SKM-1 (cell line): Measurements from ENCODE around the gene OSBPL2.

Experiments used
- DNase-seq: peaks from one replicate; lab custom pipeline; 2025; ENCODE audit not compliant: unreplicated experiment; lab: John Stamatoyannopoulos, UW

The OSBPL2 gene

GRCh38 chr20:62309198-62309944 lies 71.0 kb downstream of the OSBPL2 start:
- no peak for DNase-seq

- DNase-seq = no peak
Observed at GRCh38 chr20:62309947-62310756, 71.8 kb downstream of the OSBPL2 start.

- DNase-seq = no peak
Observed at GRCh38 chr20:62310757-62311121, 72.4 kb downstream of the OSBPL2 start.

GRCh38 chr20:62311150-62311549 lies 72.8 kb downstream of the OSBPL2 start:
- DNase-seq = no peak

GRCh38 chr20:62311832-62312661 lies 73.7 kb downstream of the OSBPL2 start:
- DNase-seq = no peak

GRCh38 chr20:62312662-62312977 lies 74.3 kb downstream of the OSBPL2 start:
- no peak for DNase-seq

GRCh38 chr20:62313021-62313420 lies 74.7 kb downstream of the OSBPL2 start:
- DNase-seq = no peak

- no peak for DNase-seq
Observed at GRCh38 chr20:62313460-62314338, 75.4 kb downstream of the OSBPL2 start.

- DNase-seq = no peak
Observed at GRCh38 chr20:62314339-62314638, 76.0 kb downstream of the OSBPL2 start.

- no peak for DNase-seq
Observed at GRCh38 chr20:62314711-62315302, 76.5 kb downstream of the OSBPL2 start.

GRCh38 chr20:62315773-62316172 lies 77.5 kb downstream of the OSBPL2 start:
- no peak for DNase-seq

GRCh38 chr20:62316331-62317166 lies 78.2 kb downstream of the OSBPL2 start:
- DNase-seq = no peak

GRCh38 chr20:62317167-62317655 lies 78.9 kb downstream of the OSBPL2 start:
- no peak for DNase-seq

- DNase-seq = no peak
Observed at GRCh38 chr20:62318400-62319345, 80.4 kb downstream of the OSBPL2 start.

- no peak for DNase-seq
Observed at GRCh38 chr20:62319346-62319909, 81.1 kb downstream of the OSBPL2 start.

GRCh38 chr20:62320581-62321354 lies 82.4 kb downstream of the OSBPL2 start:
- DNase-seq = no peak

GRCh38 chr20:62321521-62321948 lies 83.2 kb downstream of the OSBPL2 start:
- no peak for DNase-seq
